Activated naive CD4-positive, alpha-beta T cell treated with anti-CD3 and anti-CD28 coated beads, Interleukin-2, amount 10 ng/mL, durations not matched to agents 7 days and 5 days (primary cell): ENCODE measurements around the gene RAB10.
"Not testable (repeated sequence)": the region's sequence is repeated elsewhere in the genome, so short reads cannot be mapped to it uniquely, and the experiment has no call there.

Experiments
- CTCF ChIA-PET: fragments of 350-600 bp; sonication (Branson Sonifier 250); formaldehyde crosslinking; loops from one replicate; lab custom pipeline; 2021; ENCODE audit warnings: antibody characterized with exemption; lab: Charles Lee
- DNase-seq: peaks from one replicate; pipeline ENCODE4 v3.0.0-alpha.2; 2020
- H3K27ac Mint-ChIP-seq: one replicate; pipeline ENCODE4 v1.8.0; 2021; ENCODE audit warnings: mild to moderate bottlenecking, moderate library complexity, mixed read lengths
- H3K27me3 Mint-ChIP-seq: one replicate; pipeline ENCODE4 v1.8.0; 2021; ENCODE audit warnings: mild to moderate bottlenecking, mixed read lengths
- H3K36me3 Mint-ChIP-seq: one replicate; pipeline ENCODE4 v1.8.0; 2021; ENCODE audit warnings: mixed read lengths
- H3K4me1 Mint-ChIP-seq: one replicate; pipeline ENCODE4 v1.8.0; 2021; ENCODE audit warnings: mixed read lengths
- H3K4me3 Mint-ChIP-seq: one replicate; pipeline ENCODE4 v1.8.0; 2021; ENCODE audit warnings: mild to moderate bottlenecking, moderate library complexity, mixed read lengths
- H3K9me3 Mint-ChIP-seq: one replicate; pipeline ENCODE4 v1.8.0; 2021; ENCODE audit warnings: mixed read lengths

The RAB10 gene

GRCh38 chr2:26008095-26008494 lies 25.8 kb upstream of the RAB10 start:
- CTCF ChIA-PET = interaction anchor here (0.6 to 1.6 kb wide), 3 partner anchors 16 to 361 kb away, joined by 3 to 6 read pairs (median 3); no protein-coding TSS in a partner anchor
- DNase-seq = no peak
- Mint-ChIP-seq H3K27me3 (peaks cover 4% of the 10 kb centered on the region), H3K27ac (no peak overlapping the region), H3K36me3 (no peaks in the 10 kb centered on the region), H3K4me1 (peaks cover 9% of the 10 kb centered on the region), H3K4me3 (no peak overlapping the region), H3K9me3 (peaks cover 5% of the 10 kb centered on the region)

- H3K4me1 Mint-ChIP-seq = peaks cover 9% of the 10 kb centered on the region
- H3K27ac Mint-ChIP-seq = no peak overlapping the region
- no peak for DNase-seq
- H3K27me3 Mint-ChIP-seq = peaks cover 4% of the 10 kb centered on the region
- CTCF ChIA-PET = interaction anchor here (1.6 kb wide), 1 partner anchor 17 kb away, joined by 6 read pairs; no protein-coding TSS in a partner anchor
- H3K9me3 Mint-ChIP-seq = peaks cover 5% of the 10 kb centered on the region
- H3K36me3 Mint-ChIP-seq = no peaks in the 10 kb centered on the region
- no peak overlapping the region for H3K4me3 Mint-ChIP-seq
Observed at GRCh38 chr2:26008851-26009566, 24.9 kb upstream of the RAB10 start.

GRCh38 chr2:26009567-26009963 lies 24.3 kb upstream of the RAB10 start:
- Mint-ChIP-seq H3K27ac (no peak overlapping the region), H3K4me3 (no peak overlapping the region), H3K36me3 (no peaks in the 10 kb centered on the region), H3K27me3 (peaks cover 4% of the 10 kb centered on the region), H3K4me1 (peaks cover 9% of the 10 kb centered on the region), H3K9me3 (peaks cover 5% of the 10 kb centered on the region)
- no peak for DNase-seq
- CTCF ChIA-PET = no interaction called here

- peaks cover 9% of the 10 kb centered on the region for H3K4me1 Mint-ChIP-seq
- no peak for DNase-seq
- CTCF ChIA-PET = no interaction called here
- peaks cover 4% of the 10 kb centered on the region for H3K27me3 Mint-ChIP-seq
- H3K36me3 Mint-ChIP-seq = no peaks in the 10 kb centered on the region
- H3K27ac Mint-ChIP-seq = no peak overlapping the region
- H3K4me3 Mint-ChIP-seq = no peak overlapping the region
- H3K9me3 Mint-ChIP-seq = peaks cover 5% of the 10 kb centered on the region
Observed at GRCh38 chr2:26010943-26011342, 22.9 kb upstream of the RAB10 start.

GRCh38 chr2:26011609-26011989 lies 22.3 kb upstream of the RAB10 start:
- Mint-ChIP-seq H3K27ac (no peak overlapping the region), H3K27me3 (peaks cover 4% of the 10 kb centered on the region), H3K4me3 (no peak overlapping the region), H3K36me3 (no peaks in the 10 kb centered on the region), H3K4me1 (peaks cover 9% of the 10 kb centered on the region), H3K9me3 (peaks cover 5% of the 10 kb centered on the region)
- DNase-seq = no peak
- CTCF ChIA-PET = no interaction called here

- H3K9me3 Mint-ChIP-seq = peaks cover 5% of the 10 kb centered on the region
- no peak for DNase-seq
- no peak overlapping the region for H3K27ac Mint-ChIP-seq
- peaks cover 9% of the 10 kb centered on the region for H3K4me1 Mint-ChIP-seq
- H3K27me3 Mint-ChIP-seq = peaks cover 8% of the 10 kb centered on the region
- no peaks in the 10 kb centered on the region for H3K36me3 Mint-ChIP-seq
- CTCF ChIA-PET = no interaction called here
- H3K4me3 Mint-ChIP-seq = no peak overlapping the region
Observed at GRCh38 chr2:26011990-26012856, 21.7 kb upstream of the RAB10 start.

GRCh38 chr2:26013668-26014067 lies 20.2 kb upstream of the RAB10 start:
- Mint-ChIP-seq H3K27me3 (peaks cover 11% of the 10 kb centered on the region), H3K4me1 (peaks cover 12% of the 10 kb centered on the region), H3K27ac (no peak overlapping the region), H3K36me3 (no peaks in the 10 kb centered on the region), H3K9me3 (peaks cover 5% of the 10 kb centered on the region), H3K4me3 (no peak overlapping the region)
- DNase-seq = no peak
- CTCF ChIA-PET = no interaction called here

- DNase-seq = no peak
Observed at GRCh38 chr2:26016012-26016705, 17.7 kb upstream of the RAB10 start.

GRCh38 chr2:26016706-26017045 lies 17.2 kb upstream of the RAB10 start:
- DNase-seq, H3K4me3 Mint-ChIP-seq, H3K9me3 Mint-ChIP-seq, H3K36me3 Mint-ChIP-seq, H3K4me1 Mint-ChIP-seq, H3K27ac Mint-ChIP-seq, CTCF ChIA-PET: not testable (repeated sequence)
- H3K27me3 Mint-ChIP-seq = peaks cover 14% of the 10 kb centered on the region

More at GRCh38 chr2:26016012-26016705, 17.7 kb upstream of the RAB10 start:
- Mint-ChIP-seq H3K27me3 (peaks cover 14% of the 10 kb centered on the region), H3K4me3 (no peak overlapping the region), H3K36me3 (no peaks in the 10 kb centered on the region), H3K9me3 (no peaks in the 10 kb centered on the region), H3K27ac (no peak overlapping the region), H3K4me1 (peaks cover 3% of the 10 kb centered on the region)
- CTCF ChIA-PET = no interaction called here

GRCh38 chr2:26017464-26018183 lies 16.3 kb upstream of the RAB10 start:
- DNase-seq = no peak
- H3K9me3 Mint-ChIP-seq = no peaks in the 10 kb centered on the region
- CTCF ChIA-PET = interaction anchor here (0.8 to 1.4 kb wide), 5 partner anchors 13 to 128 kb away, joined by 3 to 4 read pairs (median 3); partner anchors contain the start of gene RAB10
- no peak overlapping the region for H3K27ac Mint-ChIP-seq
- H3K27me3 Mint-ChIP-seq = peaks cover 17% of the 10 kb centered on the region
- H3K4me3 Mint-ChIP-seq = no peak overlapping the region
- H3K4me1 Mint-ChIP-seq = peaks cover 3% of the 10 kb centered on the region
- H3K36me3 Mint-ChIP-seq = no peaks in the 10 kb centered on the region

- Mint-ChIP-seq H3K36me3 (no peaks in the 10 kb centered on the region), H3K4me3 (no peak overlapping the region), H3K9me3 (no peaks in the 10 kb centered on the region), H3K27me3 (peaks cover 17% of the 10 kb centered on the region), H3K4me1 (peaks cover 3% of the 10 kb centered on the region), H3K27ac (no peak overlapping the region)
- DNase-seq = no peak
- CTCF ChIA-PET = interaction anchor here (0.8 to 1.4 kb wide), 5 partner anchors 14 to 127 kb away, joined by 3 to 4 read pairs (median 3); partner anchors contain the start of gene RAB10
Observed at GRCh38 chr2:26018184-26019055, 15.5 kb upstream of the RAB10 start.

GRCh38 chr2:26020231-26020640 lies 13.6 kb upstream of the RAB10 start:
- Mint-ChIP-seq H3K9me3 (no peaks in the 10 kb centered on the region), H3K4me1 (peaks cover 3% of the 10 kb centered on the region), H3K4me3 (no peak overlapping the region), H3K27me3 (peaks cover 17% of the 10 kb centered on the region), H3K36me3 (no peaks in the 10 kb centered on the region), H3K27ac (no peak overlapping the region)
- CTCF ChIA-PET = interaction anchor here (0.6 kb wide), 1 partner anchor 12 kb away, joined by 3 read pairs; no protein-coding TSS in a partner anchor
- no peak for DNase-seq

GRCh38 chr2:26024260-26024659 lies 9.6 kb upstream of the RAB10 start:
- peaks cover 20% of the 10 kb centered on the region for H3K27me3 Mint-ChIP-seq

More at GRCh38 chr2:26024260-26024659, 9.6 kb upstream of the RAB10 start:
- Mint-ChIP-seq H3K4me3 (no peak overlapping the region), H3K9me3 (no peaks in the 10 kb centered on the region), H3K4me1 (no peaks in the 10 kb centered on the region), H3K36me3 (no peaks in the 10 kb centered on the region), H3K27ac (no peak overlapping the region)
- CTCF ChIA-PET = interaction anchor here (0.8 kb wide), 1 partner anchor 9 kb away, joined by 3 read pairs; no protein-coding TSS in a partner anchor
- DNase-seq = no peak
